ENCODE results near the gene PCDHGA1.

PCDHGA1 gene

GRCh38 chr5:141515946-141516671, 185.8 kb downstream of the PCDHGA1 start:
- DNase-seq, result no peak

GRCh38 chr5:141516672-141517025, 186.3 kb downstream of the PCDHGA1 start:
- DNase-seq, result no peak

GRCh38 chr5:141517312-141517711, 187.0 kb downstream of the PCDHGA1 start:
- no peak for DNase-seq

- DNase-seq, result no peak
These were observed 187.7 kb downstream of the PCDHGA1 start for GRCh38 chr5:141517880-141518617.

GRCh38 chr5:141518618-141519015, 188.3 kb downstream of the PCDHGA1 start:
- no peak for DNase-seq

- no peak for DNase-seq
These were observed 189.6 kb downstream of the PCDHGA1 start for GRCh38 chr5:141519605-141520565.

GRCh38 chr5:141521244-141521781, 191.0 kb downstream of the PCDHGA1 start:
- DNase-seq, result peak; percentile 83

- DNase-seq, result no peak
These were observed 192.0 kb downstream of the PCDHGA1 start for GRCh38 chr5:141522301-141522700.

GRCh38 chr5:141523991-141524390, 193.7 kb downstream of the PCDHGA1 start:
- DNase-seq, result no peak

- peak; percentile 77 for DNase-seq
These were observed 194.6 kb downstream of the PCDHGA1 start for GRCh38 chr5:141524604-141525597.

- no peak for DNase-seq
These were observed 195.3 kb downstream of the PCDHGA1 start for GRCh38 chr5:141525653-141526052.

- no peak for DNase-seq
These were observed 197.1 kb downstream of the PCDHGA1 start for GRCh38 chr5:141527426-141527825.

- no peak for DNase-seq
These were observed 198.1 kb downstream of the PCDHGA1 start for GRCh38 chr5:141528291-141528984.

GRCh38 chr5:141529002-141529401, 198.7 kb downstream of the PCDHGA1 start:
- DNase-seq, result no peak

GRCh38 chr5:141529873-141530272, 199.6 kb downstream of the PCDHGA1 start:
- DNase-seq, result no peak

- DNase-seq, result no peak
These were observed 202.4 kb downstream of the PCDHGA1 start for GRCh38 chr5:141532726-141533125.

GRCh38 chr5:141533897-141534296, 203.6 kb downstream of the PCDHGA1 start:
- no peak for DNase-seq

- DNase-seq, result no peak
These were observed 204.3 kb downstream of the PCDHGA1 start for GRCh38 chr5:141534492-141535213.

GRCh38 chr5:141543053-141543452, 212.7 kb downstream of the PCDHGA1 start:
- DNase-seq, result peak; percentile 35

- DNase-seq, result peak; percentile 22
These were observed 217.2 kb downstream of the PCDHGA1 start for GRCh38 chr5:141547488-141547887.
